ENCODE measurements around the gene CAMKMT.

CAMKMT gene

DNA sequence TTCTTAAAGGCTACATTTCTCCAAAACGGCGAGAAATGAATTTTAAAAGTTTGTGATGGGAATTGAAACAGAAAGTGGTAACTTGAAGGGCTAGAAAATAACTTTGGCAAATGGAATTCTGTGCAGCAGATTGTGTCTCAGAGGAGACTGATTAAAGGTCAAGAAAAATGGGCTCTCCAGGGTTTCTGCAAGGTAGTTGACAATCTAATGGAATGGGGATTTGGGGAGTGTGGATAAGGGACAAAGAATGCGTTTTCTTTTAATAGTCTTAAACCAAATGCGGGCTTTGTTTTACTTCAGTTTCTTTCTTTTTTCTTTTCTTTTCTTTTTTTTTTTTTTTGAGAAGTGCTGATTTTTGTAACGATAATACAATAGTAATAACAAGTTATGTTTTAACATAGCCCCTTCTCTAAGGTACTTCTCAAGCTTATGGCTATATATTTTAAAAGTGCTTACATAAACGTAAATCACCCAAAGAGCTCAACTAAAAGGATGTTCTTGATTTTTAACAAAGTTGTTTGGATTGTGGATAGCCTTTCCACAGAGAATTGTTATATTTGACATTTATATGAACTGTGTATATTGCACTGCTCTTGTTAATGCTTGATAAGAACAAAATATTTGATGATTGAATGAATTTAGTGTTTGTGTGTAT is 36.6 kb downstream of the CAMKMT start:
- H3K4me3 ChIP-seq (ENCODE audit: low read depth, low read length) = no peak overlapping the region
- no peak for TF ChIP-seq CTCF (IDR thresholded peaks at IDR 0.05; ENCODE audit: low read depth, low read length)

- no peak for TF ChIP-seq CTCF (IDR thresholded peaks at IDR 0.05; ENCODE audit: low read depth, low read length)
- H3K4me3 ChIP-seq (ENCODE audit: low read depth, low read length) = no peak overlapping the region
Observed at GRCh38 chr2:44420725-44421124, 59.0 kb downstream of the CAMKMT start.

- TF ChIP-seq CTCF (IDR thresholded peaks at IDR 0.05; ENCODE audit: low read depth, low read length) = no peak
- H3K4me3 ChIP-seq (ENCODE audit: low read depth, low read length) = no peak overlapping the region
Observed at GRCh38 chr2:44424211-44424610, 62.5 kb downstream of the CAMKMT start.

- no peak for TF ChIP-seq CTCF (IDR thresholded peaks at IDR 0.05; ENCODE audit: low read depth, low read length)
- H3K4me3 ChIP-seq (ENCODE audit: low read depth, low read length) = no peak overlapping the region
Observed at GRCh38 chr2:44429034-44429433, 67.3 kb downstream of the CAMKMT start.

- no peak overlapping the region for H3K4me3 ChIP-seq (ENCODE audit: low read depth, low read length)
- no peak for TF ChIP-seq CTCF (IDR thresholded peaks at IDR 0.05; ENCODE audit: low read depth, low read length)
Observed at GRCh38 chr2:44430342-44430741, 68.6 kb downstream of the CAMKMT start.

GRCh38 chr2:44433895-44434294 is 72.1 kb downstream of the CAMKMT start:
- H3K4me3 ChIP-seq (ENCODE audit: low read depth, low read length) = no peak overlapping the region
- TF ChIP-seq CTCF (IDR thresholded peaks at IDR 0.05; ENCODE audit: low read depth, low read length) = no peak

DNA sequence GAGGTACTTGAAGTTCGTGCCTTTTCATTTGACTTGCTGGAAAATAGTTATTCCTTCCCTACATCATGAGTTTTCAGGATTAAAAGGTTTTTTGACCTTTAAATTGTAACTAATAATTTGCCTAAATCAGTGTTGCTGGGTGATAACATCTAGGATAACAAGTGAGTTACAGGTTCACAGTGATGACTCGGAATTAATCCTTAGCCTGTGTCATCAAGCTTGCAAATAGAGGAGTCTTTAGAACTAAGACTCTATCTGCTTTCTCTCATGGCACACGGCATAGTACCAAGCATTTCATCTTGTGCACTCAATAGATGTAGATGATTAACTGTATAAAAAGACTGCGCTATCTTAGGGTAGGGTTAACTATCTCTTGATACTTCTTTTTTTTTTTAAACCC is 79.5 kb downstream of the CAMKMT start:
- TF ChIP-seq CTCF (IDR thresholded peaks at IDR 0.05; ENCODE audit: low read depth, low read length) = no peak
- no peak overlapping the region for H3K4me3 ChIP-seq (ENCODE audit: low read depth, low read length)
